ENCODE results near the gene RSPH9.
A peak's percentile ranks its signal among the peaks of the same experiment; 100 is the strongest.

The RSPH9 gene

GRCh38 chr6:43714311-43715055 lies 69.6 kb downstream of the RSPH9 start:
- DNase-seq, result peak; percentile 25

GRCh38 chr6:43715056-43715788 lies 70.4 kb downstream of the RSPH9 start:
- DNase-seq, result no peak

DNA sequence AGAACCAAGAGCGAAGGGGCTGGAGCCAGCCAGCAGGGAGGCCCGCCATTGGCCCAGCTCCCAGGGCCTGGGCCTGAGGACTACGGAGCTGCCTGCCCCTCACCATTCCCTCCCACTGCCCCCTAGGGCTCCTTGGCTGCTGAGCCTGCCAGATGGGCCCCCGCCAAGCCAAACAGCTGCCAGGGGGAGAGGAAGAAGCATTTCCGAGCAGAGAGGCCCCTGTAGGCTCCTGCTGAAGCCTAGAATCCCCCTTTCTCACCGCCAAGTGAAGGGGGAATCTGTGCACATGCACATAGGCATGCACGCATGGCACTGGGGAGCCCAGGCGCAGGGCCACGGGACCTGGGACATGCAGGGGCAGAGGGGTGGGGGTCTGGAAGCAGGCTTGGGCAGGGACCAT lies 71.3 kb downstream of the RSPH9 start:
- peak; percentile 55 for DNase-seq

- no peak for DNase-seq
Observed at GRCh38 chr6:43717389-43717788, 72.6 kb downstream of the RSPH9 start.

DNA sequence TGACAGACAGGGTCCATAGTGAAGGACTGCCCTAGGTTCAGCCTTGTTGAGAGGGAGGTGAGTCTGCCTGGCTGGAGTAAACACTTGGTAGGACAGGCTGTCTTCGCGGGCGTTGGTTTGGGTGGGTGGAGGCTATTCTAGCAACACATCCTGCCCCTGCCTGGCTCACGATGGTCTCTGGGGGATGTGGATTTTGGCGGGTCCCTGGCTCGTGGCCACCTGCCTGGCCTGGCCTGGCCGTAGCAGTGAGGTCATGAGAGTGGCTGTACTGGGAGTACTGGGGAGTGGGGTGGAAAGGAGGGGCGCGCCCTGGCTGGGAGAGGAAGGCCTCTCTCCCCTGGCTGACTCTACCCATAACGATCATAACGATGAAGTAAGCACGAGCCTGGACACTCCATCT lies 73.0 kb downstream of the RSPH9 start:
- no peak for DNase-seq

- no peak for DNase-seq
Observed at GRCh38 chr6:43718387-43719105, 73.7 kb downstream of the RSPH9 start.

GRCh38 chr6:43719511-43719910 lies 74.7 kb downstream of the RSPH9 start:
- no peak for DNase-seq

DNA sequence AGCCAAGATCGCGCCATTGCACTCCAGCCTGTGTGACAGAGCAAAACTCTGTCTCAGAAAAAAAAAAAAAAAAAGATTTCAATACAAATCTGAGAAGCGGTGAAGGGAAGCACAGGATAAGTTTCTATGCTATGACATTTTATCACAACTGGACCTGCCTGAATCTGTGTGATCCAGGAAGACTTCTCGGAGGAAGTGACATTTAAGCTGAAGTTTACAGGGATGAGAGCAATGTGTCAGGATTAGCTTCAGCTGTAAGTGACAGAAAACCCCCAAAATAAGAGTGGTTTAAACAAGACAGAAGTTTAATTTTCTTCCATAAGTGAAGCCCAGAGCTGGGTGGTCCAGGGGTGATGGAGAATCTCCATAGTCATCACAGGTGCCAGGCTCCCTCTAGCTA lies 76.2 kb downstream of the RSPH9 start:
- DNase-seq, result no peak

Data from NCI-H82 (cell line).